ENCODE results near the gene RGS13. TPM values are rescaled to one million over a fixed set of nuclear protein-coding genes. Genes with fewer than 3 reads are reported as not detected.

The RGS13 gene
- total RNA-seq, 1 donor from 2014 or later: not detected

DNA sequence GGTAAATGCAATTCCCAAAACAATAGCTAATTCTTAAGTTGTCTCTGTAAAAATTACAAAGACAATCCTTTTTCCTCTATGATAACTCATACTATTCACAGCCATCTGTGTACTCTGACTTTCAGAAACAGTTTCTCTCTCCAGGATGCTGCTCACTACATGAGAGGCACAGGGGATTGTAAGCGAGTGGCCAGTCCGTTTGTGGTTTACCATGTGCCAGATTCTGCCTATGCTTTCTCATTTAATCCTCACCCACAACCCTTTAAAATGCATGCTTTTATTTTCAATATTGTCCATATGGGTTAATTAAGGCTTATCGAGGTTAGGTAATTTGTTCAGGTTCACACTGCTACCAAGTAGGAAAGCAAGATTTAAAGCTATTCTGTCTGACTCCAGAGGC is 37.4 kb upstream of the RGS13 start:
- no peaks in the 10 kb centered on the region for H3K9me3 Mint-ChIP-seq (ENCODE audit: unreplicated experiment)

DNA sequence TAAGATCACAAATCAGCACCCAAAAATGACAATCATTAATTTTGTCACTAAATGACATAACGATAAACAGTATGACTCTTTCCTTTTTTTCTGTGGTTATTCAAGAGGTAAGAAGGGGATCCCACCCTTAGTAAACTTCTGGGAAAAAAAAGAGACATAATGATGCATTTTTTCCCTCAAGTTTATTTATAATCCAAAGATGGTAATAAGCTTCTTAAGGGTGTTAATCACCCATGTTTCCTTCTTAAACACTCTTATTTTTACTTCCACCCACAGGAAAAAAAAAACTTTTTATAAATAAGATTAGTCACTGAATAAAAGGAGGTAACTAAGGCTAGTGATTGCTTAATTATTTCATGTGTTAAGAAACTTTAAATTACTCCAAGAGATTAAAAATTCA is 35.7 kb upstream of the RGS13 start:
- Histone ChIP-seq H3K36me3 (ENCODE audit: insufficient read depth, low read length) (no peaks in the 10 kb centered on the region), H3K27ac (ENCODE audit: low read depth, low read length) (no peak overlapping the region), H4K20me1 (ENCODE audit: insufficient read depth, low read length) (no peaks in the 10 kb centered on the region), H3K9me3 (ENCODE audit: insufficient read depth, low read depth, low read length) (no peaks in the 10 kb centered on the region), H2AFZ (ENCODE audit: low read depth, low read length) (no peak overlapping the region), H3K9ac (ENCODE audit: low read length) (no peak overlapping the region), H3K4me2 (ENCODE audit: low read length) (no peak overlapping the region), H3K79me2 (ENCODE audit: insufficient read depth, low read length) (no peaks in the 10 kb centered on the region), H3K4me1 (ENCODE audit: insufficient read depth, low read length) (peaks cover 5% of the 10 kb centered on the region), H3K4me3 (ENCODE audit: insufficient read depth, low read depth, low read length) (no peak overlapping the region), H3K27me3 (ENCODE audit: insufficient read depth, low read length) (no peaks in the 10 kb centered on the region)
- H3K4me3 Mint-ChIP-seq (ENCODE audit: unreplicated experiment): no peak overlapping the region
- H3K4me1 Mint-ChIP-seq (ENCODE audit: low read depth, unreplicated experiment): peaks cover 11% of the 10 kb centered on the region
- no peak for TF ChIP-seq EZH2 (IDR thresholded peaks at IDR 0.05; ENCODE audit: insufficient read depth, low read length)
- TF ChIP-seq, protein P1, sequence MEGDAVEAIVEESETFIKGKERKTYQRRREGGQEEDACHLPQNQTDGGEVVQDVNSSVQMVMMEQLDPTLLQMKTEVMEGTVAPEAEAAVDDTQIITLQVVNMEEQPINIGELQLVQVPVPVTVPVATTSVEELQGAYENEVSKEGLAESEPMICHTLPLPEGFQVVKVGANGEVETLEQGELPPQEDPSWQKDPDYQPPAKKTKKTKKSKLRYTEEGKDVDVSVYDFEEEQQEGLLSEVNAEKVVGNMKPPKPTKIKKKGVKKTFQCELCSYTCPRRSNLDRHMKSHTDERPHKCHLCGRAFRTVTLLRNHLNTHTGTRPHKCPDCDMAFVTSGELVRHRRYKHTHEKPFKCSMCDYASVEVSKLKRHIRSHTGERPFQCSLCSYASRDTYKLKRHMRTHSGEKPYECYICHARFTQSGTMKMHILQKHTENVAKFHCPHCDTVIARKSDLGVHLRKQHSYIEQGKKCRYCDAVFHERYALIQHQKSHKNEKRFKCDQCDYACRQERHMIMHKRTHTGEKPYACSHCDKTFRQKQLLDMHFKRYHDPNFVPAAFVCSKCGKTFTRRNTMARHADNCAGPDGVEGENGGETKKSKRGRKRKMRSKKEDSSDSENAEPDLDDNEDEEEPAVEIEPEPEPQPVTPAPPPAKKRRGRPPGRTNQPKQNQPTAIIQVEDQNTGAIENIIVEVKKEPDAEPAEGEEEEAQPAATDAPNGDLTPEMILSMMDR (IDR thresholded peaks at IDR 0.05; ENCODE audit: insufficient read depth, low read depth, low read length): no peak
- H3K27ac Mint-ChIP-seq (ENCODE audit: unreplicated experiment): no peak overlapping the region
- H3K36me3 Mint-ChIP-seq (ENCODE audit: low read depth, unreplicated experiment): no peaks in the 10 kb centered on the region
- H3K27me3 Mint-ChIP-seq (ENCODE audit: low read depth, unreplicated experiment): no peaks in the 10 kb centered on the region
- no peaks in the 10 kb centered on the region for H3K9me3 Mint-ChIP-seq (ENCODE audit: unreplicated experiment)
- DNase-seq (ENCODE audit: low read depth): no peak
- no peak for FAIRE-seq

More for the DNA sequence above, 37.4 kb upstream of the RGS13 start:
- TF ChIP-seq EZH2 (IDR thresholded peaks at IDR 0.05; ENCODE audit: insufficient read depth, low read length): no peak
- TF ChIP-seq, protein P1 (IDR thresholded peaks at IDR 0.05; ENCODE audit: insufficient read depth, low read depth, low read length): no peak
- no peaks in the 10 kb centered on the region for H4K20me1 ChIP-seq (ENCODE audit: insufficient read depth, low read length)
- Mint-ChIP-seq H3K36me3 (ENCODE audit: low read depth, unreplicated experiment) (no peaks in the 10 kb centered on the region), H3K4me1 (ENCODE audit: low read depth, unreplicated experiment) (peaks cover 11% of the 10 kb centered on the region), H3K27me3 (ENCODE audit: low read depth, unreplicated experiment) (no peaks in the 10 kb centered on the region), H3K27ac (ENCODE audit: unreplicated experiment) (no peak overlapping the region), H3K4me3 (ENCODE audit: unreplicated experiment) (no peak overlapping the region)
- H3K4me3 ChIP-seq (ENCODE audit: insufficient read depth, low read depth, low read length): no peak overlapping the region
- no peak overlapping the region for H3K9ac ChIP-seq (ENCODE audit: low read length)
- FAIRE-seq (no peak), DNase-seq (ENCODE audit: low read depth) (no peak)
- H3K36me3 ChIP-seq (ENCODE audit: insufficient read depth, low read length): no peaks in the 10 kb centered on the region
- H3K27me3 ChIP-seq (ENCODE audit: insufficient read depth, low read length): no peaks in the 10 kb centered on the region
- no peaks in the 10 kb centered on the region for H3K79me2 ChIP-seq (ENCODE audit: insufficient read depth, low read length)
- H3K27ac ChIP-seq (ENCODE audit: low read depth, low read length): no peak overlapping the region
- H3K4me2 ChIP-seq (ENCODE audit: low read length): no peak overlapping the region
- peaks cover 5% of the 10 kb centered on the region for H3K4me1 ChIP-seq (ENCODE audit: insufficient read depth, low read length)
- H3K9me3 ChIP-seq (ENCODE audit: insufficient read depth, low read depth, low read length): no peaks in the 10 kb centered on the region
- H2AFZ ChIP-seq (ENCODE audit: low read depth, low read length): no peak overlapping the region

DNA sequence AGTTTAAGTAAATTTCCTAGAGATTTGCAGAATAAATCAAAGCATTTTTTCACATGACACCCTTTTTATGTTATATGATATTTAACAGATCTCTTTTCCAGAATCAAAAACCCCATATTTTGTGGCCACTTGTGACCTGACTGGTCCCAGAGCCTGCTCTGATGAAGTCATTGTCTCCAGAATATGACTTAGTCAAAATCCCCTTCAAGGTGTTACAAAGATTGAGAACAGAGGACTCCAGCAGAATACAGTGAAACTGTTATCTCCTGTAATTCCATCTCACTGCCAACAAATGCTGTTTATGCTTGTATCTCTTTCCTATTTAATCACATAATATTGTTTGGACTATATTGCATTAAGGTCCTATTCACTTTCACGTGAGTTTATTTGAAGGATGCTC is 34.8 kb upstream of the RGS13 start:
- H3K4me1 Mint-ChIP-seq (ENCODE audit: low read depth, unreplicated experiment): peaks cover 11% of the 10 kb centered on the region

More for the DNA sequence above, 34.8 kb upstream of the RGS13 start:
- Mint-ChIP-seq H3K9me3 (ENCODE audit: unreplicated experiment) (no peaks in the 10 kb centered on the region), H3K4me3 (ENCODE audit: unreplicated experiment) (no peak overlapping the region), H3K27ac (ENCODE audit: unreplicated experiment) (no peak overlapping the region), H3K27me3 (ENCODE audit: low read depth, unreplicated experiment) (no peaks in the 10 kb centered on the region), H3K36me3 (ENCODE audit: low read depth, unreplicated experiment) (no peaks in the 10 kb centered on the region)
- Histone ChIP-seq H3K79me2 (ENCODE audit: insufficient read depth, low read length) (no peaks in the 10 kb centered on the region), H2AFZ (ENCODE audit: low read depth, low read length) (no peak overlapping the region), H4K20me1 (ENCODE audit: insufficient read depth, low read length) (no peaks in the 10 kb centered on the region), H3K4me3 (ENCODE audit: insufficient read depth, low read depth, low read length) (no peak overlapping the region), H3K4me2 (ENCODE audit: low read length) (no peak overlapping the region), H3K36me3 (ENCODE audit: insufficient read depth, low read length) (no peaks in the 10 kb centered on the region), H3K4me1 (ENCODE audit: insufficient read depth, low read length) (peaks cover 5% of the 10 kb centered on the region), H3K9me3 (ENCODE audit: insufficient read depth, low read depth, low read length) (no peaks in the 10 kb centered on the region), H3K27me3 (ENCODE audit: insufficient read depth, low read length) (no peaks in the 10 kb centered on the region), H3K9ac (ENCODE audit: low read length) (no peak overlapping the region), H3K27ac (ENCODE audit: low read depth, low read length) (no peak overlapping the region)
- TF ChIP-seq, protein P1 (IDR thresholded peaks at IDR 0.05; ENCODE audit: insufficient read depth, low read depth, low read length): no peak
- no peak for TF ChIP-seq EZH2 (IDR thresholded peaks at IDR 0.05; ENCODE audit: insufficient read depth, low read length)
- no peak for DNase-seq (ENCODE audit: low read depth)
- no peak for FAIRE-seq

All from astrocyte (in vitro differentiated cells and primary cell).